Brain pericyte (primary cell): Measurements from ENCODE around the gene AKR1A1.
"Not testable (repeated sequence)": the region's sequence is repeated elsewhere in the genome, so short reads cannot be mapped to it uniquely, and the experiment has no call there.

Experiments
- DNase-seq: peaks from one replicate; pipeline ENCODE4 v3.0.0-alpha.2; 2012; ENCODE audit warnings: low read depth, low spot score

AKR1A1 gene

DNA sequence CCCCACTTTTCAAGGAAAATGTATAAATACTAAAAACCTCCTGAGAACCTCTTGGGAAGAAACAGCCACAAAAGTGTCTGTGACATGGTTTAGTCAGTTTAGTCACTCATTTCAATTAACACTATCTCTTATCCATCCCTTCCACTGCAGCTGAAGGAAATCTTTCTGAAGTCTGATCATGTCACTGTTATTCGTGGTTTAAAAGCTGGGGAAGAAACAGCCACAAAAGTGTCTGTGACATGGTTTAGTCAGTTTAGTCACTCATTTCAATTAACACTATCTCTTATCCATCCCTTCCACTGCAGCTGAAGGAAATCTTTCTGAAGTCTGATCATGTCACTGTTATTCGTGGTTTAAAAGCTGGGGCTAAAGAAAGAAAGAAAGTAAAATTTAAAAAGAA, 27.1 kb upstream of the AKR1A1 start:
- DNase-seq, result not testable (repeated sequence)

DNA sequence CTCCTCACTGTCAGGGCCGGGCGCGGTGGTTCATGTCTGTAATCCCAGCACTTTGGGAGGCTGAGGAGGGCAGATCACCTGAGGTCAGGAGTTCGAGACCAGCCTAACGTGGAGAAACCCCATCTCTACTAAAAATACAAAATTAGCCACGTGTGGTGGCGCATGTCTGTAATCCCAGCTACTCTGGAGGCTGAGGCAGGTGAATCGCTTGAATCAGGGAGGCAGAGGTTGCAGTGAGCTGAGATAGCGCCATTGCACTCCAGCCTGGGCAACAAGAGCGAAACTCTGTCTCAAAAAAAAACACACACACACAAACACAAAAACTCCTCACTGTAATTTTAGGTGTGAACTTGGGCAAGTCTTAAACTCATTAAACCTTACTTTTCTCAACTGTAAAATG, 26.7 kb upstream of the AKR1A1 start:
- DNase-seq, result not testable (repeated sequence)

DNA sequence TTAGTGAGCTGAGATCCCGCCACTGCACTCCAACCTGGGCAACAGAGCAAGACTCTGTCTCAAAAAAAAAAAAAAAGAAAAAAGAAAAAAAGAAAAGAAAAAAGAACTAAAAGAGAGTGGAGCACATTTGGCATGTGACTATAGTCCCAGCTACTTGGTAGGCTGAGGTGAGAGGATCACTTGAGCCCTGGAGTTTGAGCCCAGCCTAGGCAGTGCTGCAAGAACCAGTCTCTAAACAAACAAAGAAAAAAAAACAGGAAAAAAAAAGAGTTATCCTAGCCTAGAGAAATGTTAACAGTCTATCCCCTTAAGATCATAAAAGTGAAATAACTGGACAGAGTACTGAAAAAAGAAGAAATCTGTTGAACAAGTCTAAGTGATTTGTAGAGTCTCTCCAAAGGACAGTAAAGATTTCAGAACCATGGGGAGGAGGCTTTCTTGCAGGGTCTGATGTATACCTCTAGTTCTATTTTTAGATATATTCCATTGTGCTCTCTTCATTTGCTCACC, 24.4 kb upstream of the AKR1A1 start:
- no peak for DNase-seq

DNA sequence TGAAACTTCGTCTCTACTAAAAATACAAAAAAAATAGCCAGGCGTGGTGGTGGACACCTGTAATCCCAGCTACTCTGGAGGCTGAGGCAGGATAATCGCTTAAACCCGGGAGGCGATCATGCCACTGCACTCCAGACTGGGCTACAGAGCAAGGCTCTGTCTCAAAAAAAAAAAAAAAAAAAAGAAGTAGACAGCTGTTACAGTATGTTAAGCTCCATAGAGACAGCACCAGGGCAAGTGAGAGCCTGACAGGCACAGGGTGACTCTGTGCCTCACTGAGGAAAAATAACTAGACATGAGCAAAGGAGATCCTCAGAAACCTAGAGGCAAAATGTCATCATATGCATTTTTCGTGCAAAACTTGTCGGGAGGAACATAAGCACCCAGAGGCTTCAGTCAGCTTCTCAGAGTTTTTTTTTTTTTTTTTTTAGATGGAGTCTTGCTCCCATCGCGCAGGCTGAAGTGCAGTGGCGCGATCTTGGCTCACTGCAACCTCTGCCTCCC, 19.9 kb upstream of the AKR1A1 start:
- no peak for DNase-seq

DNA sequence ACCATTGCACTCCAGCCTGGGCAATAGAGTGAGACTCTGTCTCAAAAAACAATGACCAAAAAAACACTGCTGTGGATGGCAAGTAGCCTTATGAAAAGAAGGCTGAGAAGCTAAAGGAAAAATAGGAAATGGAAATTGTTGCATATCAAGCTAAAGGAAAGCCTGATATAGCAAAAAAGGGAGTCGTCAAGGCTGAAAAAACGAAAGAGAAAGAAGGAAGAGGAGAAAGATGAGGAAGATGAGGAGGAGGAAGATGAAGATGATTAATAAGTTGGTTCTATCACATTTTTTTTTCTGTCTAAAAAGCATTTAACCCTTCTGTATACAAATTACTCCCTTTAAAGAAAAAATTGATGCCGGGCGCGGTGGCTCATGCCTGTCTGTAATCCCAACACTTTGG, 18.8 kb upstream of the AKR1A1 start:
- no peak for DNase-seq

DNA sequence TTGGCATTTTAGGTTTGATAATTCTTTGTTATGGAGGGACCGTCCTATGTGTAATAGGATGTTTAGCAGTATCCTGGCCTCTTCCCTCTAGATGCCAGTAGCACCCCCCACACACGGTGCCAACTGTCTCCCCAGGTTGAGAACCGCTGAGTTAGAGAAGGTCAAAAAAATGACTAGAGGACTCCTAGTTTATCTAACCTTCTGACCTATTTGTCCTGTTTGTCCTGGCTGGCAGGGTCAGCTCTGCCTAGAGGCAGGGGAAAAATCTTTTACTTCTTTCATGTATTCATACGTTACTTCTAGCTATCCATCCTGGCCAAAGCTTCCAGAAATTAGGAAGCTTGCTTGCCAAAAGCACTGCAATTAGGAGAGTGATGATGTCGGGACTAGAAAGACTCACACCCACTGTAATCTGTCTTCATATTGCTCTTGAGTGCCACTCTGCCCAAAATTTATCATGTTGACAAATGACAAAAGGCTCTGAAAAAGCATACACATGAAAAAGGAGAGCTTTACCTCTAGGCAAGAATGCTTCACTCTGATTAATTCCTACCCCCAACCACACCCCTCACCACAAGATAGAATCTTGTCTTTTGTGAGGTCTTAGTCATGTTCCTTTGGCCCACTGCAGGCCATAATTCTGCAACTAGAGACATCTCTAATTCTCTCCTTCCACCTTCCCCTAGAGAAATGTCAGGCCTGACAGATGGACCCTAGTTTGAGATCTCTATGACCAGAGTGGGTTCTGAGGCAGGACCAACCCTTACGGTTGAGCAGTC, 14.4 kb upstream of the AKR1A1 start:
- no peak for DNase-seq

DNA sequence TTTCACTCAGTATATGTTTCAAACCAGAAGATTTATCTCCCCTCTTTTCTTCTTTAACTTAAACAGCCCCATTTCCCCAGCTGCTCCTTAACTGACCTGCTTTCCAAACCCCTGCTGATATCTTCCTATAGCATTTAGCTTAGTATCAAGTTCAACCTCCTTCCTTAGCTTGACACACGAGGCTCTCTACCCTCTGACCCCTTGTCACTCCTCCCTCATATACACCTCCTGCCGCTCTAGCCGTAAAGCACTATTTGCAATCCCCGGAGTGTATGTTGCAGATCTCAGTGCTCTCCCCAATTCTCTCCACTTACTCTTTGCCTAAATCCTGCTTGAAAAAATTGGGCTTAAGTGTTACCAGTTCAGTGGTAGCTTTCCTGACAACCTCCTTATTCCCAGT, 13.7 kb upstream of the AKR1A1 start:
- DNase-seq, result no peak

DNA sequence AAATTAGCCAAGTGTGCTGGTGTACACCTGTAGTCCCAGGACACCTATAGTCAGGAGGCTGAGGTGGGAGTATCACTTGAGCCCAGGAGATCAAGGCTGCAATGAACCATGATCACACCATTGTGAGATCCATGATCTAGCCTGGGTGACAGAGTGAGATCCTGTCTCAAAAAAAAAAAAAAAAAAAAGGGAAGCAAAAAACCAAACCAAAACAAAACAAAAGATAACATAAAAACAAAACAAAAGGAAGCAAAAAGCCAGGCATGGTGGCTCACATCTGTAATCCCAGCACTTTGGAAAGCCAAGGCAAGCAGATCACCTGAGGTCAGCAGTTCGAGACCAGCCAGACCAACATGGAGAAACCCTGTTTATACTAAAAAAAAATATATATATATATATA, 9.4 kb upstream of the AKR1A1 start:
- DNase-seq, result no peak

DNA sequence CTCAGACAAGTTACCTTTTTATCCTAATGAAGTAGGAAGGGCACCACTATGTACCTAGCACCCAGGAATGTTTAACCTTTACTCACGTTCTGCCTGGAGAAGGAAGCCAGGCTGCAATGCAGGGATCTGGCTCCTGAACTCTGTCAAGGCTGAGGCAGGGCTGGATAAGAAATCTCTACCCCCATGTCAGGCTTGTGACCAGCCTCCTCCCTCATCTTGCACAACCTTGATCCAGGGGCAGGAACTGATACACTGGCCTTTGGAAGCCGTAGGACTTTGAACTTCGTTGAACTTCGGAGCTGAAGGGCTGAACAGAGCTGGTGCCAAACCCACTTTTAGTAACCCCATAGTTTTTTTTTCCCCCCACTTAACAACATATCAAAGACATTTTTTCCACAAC, 8.0 kb upstream of the AKR1A1 start:
- DNase-seq, result no peak

DNA sequence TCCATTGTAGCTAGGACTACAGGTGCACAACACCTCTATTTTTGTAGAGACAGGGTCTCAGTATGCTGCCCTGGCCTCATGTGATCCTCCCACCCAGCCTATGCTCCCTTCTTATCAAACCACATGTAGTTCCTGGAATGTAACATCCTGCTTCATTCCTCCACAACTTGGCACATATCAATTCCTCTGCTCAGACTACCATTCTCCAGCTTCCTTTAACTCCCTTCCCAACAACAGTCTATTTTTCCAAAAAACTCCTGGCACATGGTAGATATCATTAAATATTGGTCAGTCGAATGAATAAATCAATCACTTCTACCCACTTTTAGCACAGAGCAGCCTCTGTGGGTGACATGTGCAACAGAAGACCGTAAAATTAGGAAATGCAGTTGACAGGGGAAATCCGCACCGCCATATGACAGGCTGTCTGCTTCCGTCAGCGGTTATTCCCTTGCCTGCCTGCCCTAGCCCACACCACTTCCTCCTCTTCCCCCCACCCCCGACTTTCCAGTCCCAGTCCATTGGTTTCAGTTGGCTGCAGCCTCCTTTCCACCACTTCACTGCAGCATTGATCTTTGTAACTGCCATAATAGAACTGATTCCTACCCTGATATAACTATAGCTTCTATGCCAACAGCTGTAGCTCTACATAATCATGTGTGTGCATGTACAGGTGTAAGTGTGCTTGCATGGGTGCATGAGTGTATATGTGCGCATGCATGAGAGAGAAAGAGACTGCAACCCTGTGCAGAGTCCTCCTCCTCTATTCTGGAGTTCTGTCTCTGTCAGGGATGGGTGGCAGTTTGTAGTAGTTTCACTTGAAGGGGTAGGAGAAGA, 6.8 kb upstream of the AKR1A1 start:
- no peak for DNase-seq

DNA sequence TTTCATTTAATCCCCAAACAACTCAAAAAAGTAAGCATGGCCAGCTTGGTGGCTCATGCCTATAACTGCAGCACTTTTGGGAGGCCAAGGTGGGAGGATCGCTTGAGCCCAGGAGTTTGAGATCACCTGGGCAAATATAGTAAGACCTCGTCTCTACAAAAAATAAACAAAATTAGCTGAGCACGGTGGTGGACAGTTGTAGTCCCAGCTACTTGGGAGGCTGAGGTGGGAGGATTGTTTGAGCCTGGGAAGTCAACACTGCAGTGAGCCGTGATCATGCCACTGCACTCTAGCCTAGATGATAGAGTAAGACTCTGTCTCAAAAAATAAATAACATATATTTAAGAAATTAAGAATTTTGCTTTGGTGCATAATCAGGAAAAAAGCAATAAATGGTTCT, 6.1 kb upstream of the AKR1A1 start:
- DNase-seq, result no peak

DNA sequence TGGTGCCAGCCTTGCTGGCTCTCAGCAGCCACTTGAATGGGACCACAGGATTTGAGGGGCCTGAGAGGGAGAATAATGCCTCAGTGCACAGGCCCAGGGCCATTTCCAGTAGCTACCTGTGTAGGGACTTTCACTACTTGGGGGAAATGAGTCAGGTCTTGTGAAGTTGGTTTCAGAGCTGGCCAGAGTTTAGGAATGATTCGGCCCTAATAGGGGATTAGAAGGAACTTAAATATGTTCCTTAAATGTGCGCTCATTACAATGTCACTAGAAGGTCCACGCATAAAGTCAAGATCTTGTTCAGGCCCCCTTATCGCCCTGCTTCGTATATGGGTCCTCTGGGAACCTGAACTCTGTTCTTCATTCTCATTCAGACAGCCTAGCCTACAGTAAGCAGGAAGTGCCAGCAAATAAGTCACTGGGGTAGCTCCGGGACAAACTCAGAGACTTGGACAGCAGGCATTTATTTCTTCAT, 5.6 kb upstream of the AKR1A1 start:
- DNase-seq, result no peak

DNA sequence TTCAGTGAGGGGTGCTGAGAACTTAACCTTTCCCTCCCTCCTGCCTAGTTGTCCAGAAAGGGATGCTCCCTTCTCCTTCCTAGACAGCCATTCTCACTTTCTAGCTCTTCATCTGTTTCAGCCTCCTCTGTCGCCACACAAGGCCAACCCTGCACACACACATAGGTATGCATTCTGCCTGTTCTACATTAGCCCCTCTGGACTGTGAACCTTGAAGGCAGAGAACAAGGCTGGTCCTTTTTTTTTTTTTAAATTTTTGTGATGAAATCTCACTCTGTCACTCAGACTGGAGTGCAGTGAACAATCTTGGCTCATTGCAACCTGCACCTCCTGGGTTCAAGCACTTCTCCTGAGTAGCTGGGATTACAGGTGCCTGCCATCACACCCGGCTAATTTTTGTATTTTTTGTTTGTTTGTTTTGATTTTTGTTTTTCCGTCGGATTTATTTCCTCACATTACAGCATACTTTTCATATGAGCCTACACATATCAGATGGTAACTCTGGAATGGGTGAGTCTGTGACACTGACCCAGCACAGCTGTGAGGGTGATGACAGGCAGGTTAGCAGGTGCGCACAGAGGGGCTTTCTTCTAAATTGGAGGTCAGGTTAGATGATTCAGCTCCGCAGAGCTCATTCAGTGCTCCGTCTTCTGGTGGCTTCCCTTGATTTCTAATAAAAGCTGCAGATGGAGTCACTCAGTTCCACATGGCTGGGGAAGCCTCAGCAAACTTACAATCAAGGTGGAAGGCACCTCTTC, 4.9 kb upstream of the AKR1A1 start:
- DNase-seq, result no peak

DNA sequence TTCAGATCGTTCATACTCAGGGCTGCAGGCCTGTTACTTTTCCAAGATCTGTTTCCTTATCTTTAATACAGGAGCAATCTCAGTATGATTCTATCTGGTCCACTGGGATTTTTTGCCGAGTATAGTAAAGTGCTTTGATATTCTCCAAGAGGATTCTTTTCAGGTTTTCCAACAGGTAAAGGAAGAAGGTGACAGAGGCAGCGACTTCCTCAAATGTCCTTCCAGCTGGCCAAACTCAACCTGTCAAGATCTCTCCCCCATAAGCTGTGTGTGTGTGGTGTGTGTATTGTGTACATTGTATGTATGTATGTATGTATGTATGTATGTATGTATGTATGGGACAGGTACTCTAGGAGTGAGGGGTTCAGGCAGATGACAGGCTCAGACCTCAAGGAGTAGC, 1.1 kb downstream of the AKR1A1 start:
- DNase-seq, result no peak

DNA sequence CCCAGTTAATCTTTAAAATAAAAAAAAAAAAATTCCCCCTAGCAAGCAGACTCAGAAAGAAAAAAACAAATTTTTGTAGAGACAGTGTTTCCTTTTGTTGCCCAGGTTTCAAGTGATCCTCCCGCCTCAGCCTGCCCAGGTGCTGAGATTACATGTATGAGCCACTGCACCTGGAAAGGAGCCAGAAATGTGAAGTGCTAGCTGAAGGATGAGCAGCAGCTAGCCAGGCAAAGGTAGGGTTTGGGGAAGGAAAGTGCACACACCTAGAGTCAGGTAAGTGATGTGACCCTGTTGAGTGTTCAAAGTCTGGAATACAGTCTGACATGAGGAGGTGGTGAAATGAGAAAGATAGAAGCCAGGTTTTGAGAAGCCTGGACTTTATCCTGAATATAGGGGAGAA, 1.7 kb downstream of the AKR1A1 start:
- DNase-seq, result no peak

DNA sequence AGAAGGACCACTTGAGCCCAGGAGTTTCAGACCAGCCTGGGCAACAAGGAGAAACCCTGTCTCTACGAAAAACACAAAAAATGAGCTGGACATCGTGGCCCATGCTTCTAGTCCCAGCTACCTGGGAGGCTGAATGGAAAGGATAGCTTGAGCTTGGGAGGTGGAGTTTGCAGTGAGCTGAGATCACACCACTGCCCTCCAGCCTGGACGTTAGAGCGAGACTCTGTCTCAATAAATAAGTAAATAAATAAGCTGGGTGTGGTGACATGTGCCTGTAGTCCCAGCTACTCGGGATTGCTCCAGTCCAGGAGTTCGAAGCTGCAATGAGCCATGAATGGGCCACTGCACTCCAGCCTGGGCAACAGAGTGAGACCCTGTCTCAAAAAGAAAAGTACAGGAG, 3.6 kb downstream of the AKR1A1 start:
- DNase-seq, result no peak

DNA sequence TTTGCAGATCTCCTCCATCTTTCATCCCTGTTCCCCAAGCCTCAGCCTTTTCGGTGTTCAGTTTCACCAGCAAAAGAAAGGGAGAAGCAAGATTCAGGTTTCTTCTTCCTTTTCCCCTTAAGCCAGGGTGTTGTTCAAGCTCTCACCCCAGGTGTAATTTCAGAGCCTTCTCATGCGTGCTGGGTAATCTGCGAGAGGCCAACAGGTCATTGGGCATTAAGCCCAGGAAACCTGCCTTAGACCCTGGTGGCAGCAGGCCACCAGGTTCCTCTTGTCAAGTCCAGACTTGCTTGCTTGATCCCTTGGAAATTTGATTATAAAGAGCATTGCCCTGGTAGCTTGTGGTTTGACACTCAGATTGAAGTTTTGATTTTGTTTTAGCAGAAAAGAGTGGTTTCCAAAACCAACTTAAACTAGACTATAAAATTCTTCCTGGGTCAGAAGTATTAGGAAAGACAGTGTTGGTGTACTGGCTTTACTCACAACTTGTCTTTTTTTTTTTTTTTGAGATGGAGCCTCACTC, 6.9 kb downstream of the AKR1A1 start:
- no peak for DNase-seq

DNA sequence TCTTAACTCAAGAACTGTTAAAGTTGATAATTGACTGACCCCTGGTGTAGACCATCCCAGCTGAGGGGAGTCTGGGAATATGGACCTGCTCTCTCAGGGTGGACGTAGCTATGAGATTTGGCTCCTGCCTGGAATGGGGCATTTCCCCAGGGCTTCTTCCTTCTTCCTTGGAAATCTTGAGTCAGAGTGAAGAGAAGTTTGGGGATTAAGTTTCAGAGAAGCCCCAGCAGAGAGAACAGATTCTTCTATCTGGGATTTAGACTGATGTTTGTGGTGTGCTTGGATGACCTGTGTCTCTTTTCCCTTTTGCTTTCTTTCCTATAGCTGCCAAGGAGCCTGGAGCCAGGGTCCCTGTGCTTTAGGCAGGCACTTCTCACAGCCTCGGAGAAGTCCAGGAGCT, 13.2 kb downstream of the AKR1A1 start:
- DNase-seq, result no peak

DNA sequence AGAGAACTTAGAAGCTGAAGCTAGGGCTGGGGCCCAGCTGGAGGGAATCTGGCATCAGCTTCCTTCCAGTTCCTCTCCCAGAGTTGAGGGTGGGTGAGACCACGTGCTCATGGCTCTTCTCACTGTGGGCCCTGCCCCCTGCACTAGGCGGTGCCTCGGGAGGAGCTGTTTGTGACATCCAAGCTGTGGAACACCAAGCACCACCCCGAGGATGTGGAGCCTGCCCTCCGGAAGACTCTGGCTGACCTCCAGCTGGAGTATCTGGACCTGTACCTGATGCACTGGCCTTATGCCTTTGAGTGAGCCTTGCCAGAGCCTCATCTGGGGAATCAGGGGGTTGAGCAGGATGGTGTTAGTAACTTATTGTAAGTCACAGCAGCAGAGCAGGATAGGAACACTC, 16.1 kb downstream of the AKR1A1 start:
- no peak for DNase-seq

DNA sequence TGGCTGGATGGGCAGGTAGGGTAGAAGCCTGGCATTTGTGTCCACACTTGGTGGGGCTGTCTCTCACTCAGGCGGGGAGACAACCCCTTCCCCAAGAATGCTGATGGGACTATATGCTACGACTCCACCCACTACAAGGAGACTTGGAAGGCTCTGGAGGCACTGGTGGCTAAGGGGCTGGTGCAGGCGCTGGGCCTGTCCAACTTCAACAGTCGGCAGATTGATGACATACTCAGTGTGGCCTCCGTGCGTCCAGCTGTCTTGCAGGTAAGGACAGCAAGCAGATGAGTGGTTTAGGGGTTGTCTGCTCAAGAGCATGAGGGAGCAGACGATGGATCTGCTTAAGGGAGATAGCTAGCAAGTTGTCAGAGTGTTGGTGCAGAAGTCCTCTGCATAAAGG, 17.3 kb downstream of the AKR1A1 start:
- DNase-seq, result no peak

DNA sequence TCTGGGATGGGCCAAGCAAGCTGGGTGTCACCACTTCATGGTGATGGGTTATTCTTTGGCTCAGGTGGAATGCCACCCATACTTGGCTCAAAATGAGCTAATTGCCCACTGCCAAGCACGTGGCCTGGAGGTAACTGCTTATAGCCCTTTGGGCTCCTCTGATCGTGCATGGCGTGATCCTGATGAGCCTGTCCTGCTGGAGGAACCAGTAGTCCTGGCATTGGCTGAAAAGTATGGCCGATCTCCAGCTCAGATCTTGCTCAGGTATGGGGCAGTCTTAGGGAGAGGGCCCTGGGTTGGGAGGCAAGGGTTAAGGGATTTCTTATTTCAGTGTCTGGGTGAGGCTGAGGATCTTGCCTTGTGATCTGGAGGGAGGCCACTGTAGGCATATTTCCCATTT, 17.8 kb downstream of the AKR1A1 start:
- DNase-seq, result no peak

DNA sequence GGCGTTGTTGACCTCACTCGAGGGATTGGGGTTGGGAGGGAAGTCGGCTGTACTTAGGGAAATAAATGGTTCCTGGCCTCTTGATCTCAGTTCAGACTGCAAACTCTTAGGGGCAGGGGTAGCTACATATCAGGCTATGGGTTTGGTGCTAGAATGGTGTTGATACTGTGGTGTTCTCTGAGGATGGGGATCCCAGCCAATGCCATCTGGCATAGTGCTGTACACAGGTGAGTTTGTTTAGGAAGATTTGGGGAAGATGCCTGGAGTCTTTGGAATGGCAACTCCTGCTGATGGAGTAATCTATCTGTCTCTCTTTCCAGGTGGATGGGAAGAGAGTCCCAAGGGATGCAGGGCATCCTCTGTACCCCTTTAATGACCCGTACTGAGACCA, 18.9 kb downstream of the AKR1A1 start:
- DNase-seq, result no peak
